DOHH2 (cell line): ENCODE data around the gene B4GALT4.

Experiments used
- CTCF ChIP-seq: fragments of 200-600 bp; sonication (generic); IDR thresholded peaks from one replicate; pipeline ENCODE4 v1.5.1; 2014; ENCODE audit warnings: antibody characterized with exemption, mild to moderate bottlenecking, low read depth, low read length; ENCODE audit not compliant: poor library complexity, severe bottlenecking
- EZH2phosphoT487 ChIP-seq: fragments of 200-600 bp; sonication (generic); IDR thresholded peaks from 2 replicates; pipeline ENCODE4 v1.6.1; 2017; ENCODE audit warnings: borderline replicate concordance, mild to moderate bottlenecking, antibody characterized with exemption, low read length, moderate library complexity, mixed read lengths

GRCh38 chr3:119240591-119241434 is at the start of gene B4GALT4:
- no peak for TF ChIP-seq CTCF
- no peak for TF ChIP-seq EZH2phosphoT487
